ENCODE measurements around the gene ZNF665.

GRCh38 chr19:53196777-53197396 lies 3.7 kb upstream of the ZNF665 start:
- TF ChIP-seq CTCF (IDR thresholded peaks at IDR 0.05; ENCODE audit: insufficient read depth, low read depth, low read length), result no peak
- no peak for TF ChIP-seq EZH2 (IDR thresholded peaks at IDR 0.05; ENCODE audit: insufficient read depth, low read length)
